SK-N-SH treated with all-trans-retinoic acid at 6 μM for 48 hours (cell line): ENCODE results near the gene ANKRD11.
"Not testable (repeated sequence)": the region's sequence is repeated elsewhere in the genome, so short reads cannot be mapped to it uniquely, and the experiment has no call there.

Experiments
- ATAC-seq: fragments of 200-7000 bp; cut with Tn5 transposase; 3 replicates; pipeline ENCODE4 v1.9.1; 2020; ENCODE audit warnings: mild to moderate bottlenecking, moderate library complexity
- ARNTL ChIP-seq: fragments of 450-650 bp; formaldehyde crosslinking; IDR thresholded peaks from 2 replicates; pipeline ENCODE4 v1.5.0; 2020; ENCODE audit warnings: low read depth, mild to moderate bottlenecking, moderate library complexity, borderline replicate concordance
- BACH2 ChIP-seq: fragments of 250-450 bp; sonication (Bioruptor Pico); IDR thresholded peaks from 2 replicates; pipeline ENCODE4 v1.9.0; 2021; ENCODE audit warnings: mild to moderate bottlenecking, borderline replicate concordance
- CREB5 ChIP-seq: fragments of 250-450 bp; sonication (Bioruptor Pico); IDR thresholded peaks from 2 replicates; pipeline ENCODE4 v1.5.1; 2020; ENCODE audit warnings: low read depth, mild to moderate bottlenecking, moderate library complexity
- CSDC2 ChIP-seq: fragments of 250-450 bp; sonication (Bioruptor Pico); IDR thresholded peaks from 2 replicates; pipeline ENCODE4 v1.5.0; 2020; ENCODE audit warnings: mild to moderate bottlenecking, moderate library complexity
- CSRNP3 ChIP-seq: fragments of 250-450 bp; sonication (Bioruptor Pico); IDR thresholded peaks from 2 replicates; pipeline ENCODE4 v1.5.1; 2021; ENCODE audit warnings: mild to moderate bottlenecking, moderate library complexity
- ESRRG ChIP-seq: fragments of 250-450 bp; sonication (Bioruptor Pico); IDR thresholded peaks from 2 replicates; pipeline ENCODE4 v1.6.1; 2021; ENCODE audit warnings: mild to moderate bottlenecking
- GLIS3 ChIP-seq: fragments of 250-450 bp; sonication (Bioruptor Pico); IDR thresholded peaks from 2 replicates; pipeline ENCODE4 v1.5.0; 2020; ENCODE audit warnings: mild to moderate bottlenecking, moderate library complexity
- ISL1 ChIP-seq: fragments of 250-450 bp; sonication (Bioruptor Pico); IDR thresholded peaks from 2 replicates; pipeline ENCODE4 v2.1.2; 2022; ENCODE audit warnings: mild to moderate bottlenecking, moderate library complexity
- OSR1 ChIP-seq: fragments of 250-450 bp; sonication (Bioruptor Pico); IDR thresholded peaks from 2 replicates; pipeline ENCODE4 v1.8.0; 2022; ENCODE audit warnings: moderate library complexity, mild to moderate bottlenecking, inconsistent platforms
- PPARA ChIP-seq: fragments of 250-450 bp; sonication (Bioruptor Pico); IDR thresholded peaks from 2 replicates; pipeline ENCODE4 v1.5.0; 2020; ENCODE audit warnings: mild to moderate bottlenecking, borderline replicate concordance
- RARB ChIP-seq: fragments of 250-450 bp; sonication (Bioruptor Pico); IDR thresholded peaks from 2 replicates; pipeline ENCODE4 v1.8.0; 2021; ENCODE audit warnings: mild to moderate bottlenecking, moderate library complexity
- SNAI2 ChIP-seq: fragments of 250-450 bp; sonication (Bioruptor Pico); IDR thresholded peaks from 2 replicates; pipeline ENCODE4 v1.5.0; 2020; ENCODE audit warnings: mild to moderate bottlenecking, moderate library complexity
- TCF4 ChIP-seq: fragments of 250-450 bp; sonication (Bioruptor Pico); IDR thresholded peaks from 2 replicates; pipeline ENCODE4 v1.8.0; 2021; ENCODE audit warnings: mild to moderate bottlenecking, moderate library complexity, borderline replicate concordance
- TOX ChIP-seq: fragments of 250-450 bp; sonication (Bioruptor Pico); IDR thresholded peaks from 2 replicates; pipeline ENCODE4 v1.8.0; 2021; ENCODE audit warnings: mild to moderate bottlenecking, moderate library complexity, borderline replicate concordance
- ZC3H10 ChIP-seq: fragments of 250-450 bp; sonication (Bioruptor Pico); IDR thresholded peaks from 2 replicates; pipeline ENCODE4 v1.5.1; 2021; ENCODE audit warnings: mild to moderate bottlenecking, moderate library complexity
- ZFP3 ChIP-seq: fragments of 250-450 bp; sonication (Bioruptor Pico); IDR thresholded peaks from 2 replicates; pipeline ENCODE4 v1.5.0; 2020; ENCODE audit warnings: mild to moderate bottlenecking, moderate library complexity
- ZFP30 ChIP-seq: fragments of 450-650 bp; formaldehyde crosslinking; IDR thresholded peaks from 2 replicates; pipeline ENCODE4 v1.5.0; 2022; ENCODE audit warnings: mild to moderate bottlenecking, moderate library complexity
- ZNF565 ChIP-seq: fragments of 450-650 bp; formaldehyde crosslinking; conservative IDR thresholded peaks from 2 replicates; pipeline ENCODE4 v1.5.0; 2020; ENCODE audit warnings: low read depth, mild to moderate bottlenecking, moderate library complexity
- ZNF70 ChIP-seq: fragments of 450-650 bp; formaldehyde crosslinking; IDR thresholded peaks from 2 replicates; pipeline ENCODE4 v1.5.0; 2020; ENCODE audit warnings: mild to moderate bottlenecking, moderate library complexity
- ZNF8 ChIP-seq: fragments of 450-650 bp; formaldehyde crosslinking; IDR thresholded peaks from 2 replicates; pipeline ENCODE4 v1.5.0; 2020; ENCODE audit warnings: mild to moderate bottlenecking, moderate library complexity
- TF ChIP-seq, protein P1 (sequence below): fragments of 250-450 bp; sonication (Bioruptor Pico); IDR thresholded peaks from 2 replicates; pipeline ENCODE4 v1.5.0; 2020; ENCODE audit warnings: mild to moderate bottlenecking, moderate library complexity
- TF ChIP-seq, protein P2 (sequence below): fragments of 250-450 bp; sonication (Bioruptor Pico); IDR thresholded peaks from 2 replicates; pipeline ENCODE4 v1.8.0; 2021; ENCODE audit warnings: low read depth, mild to moderate bottlenecking, moderate library complexity, borderline replicate concordance

The ANKRD11 gene

GRCh38 chr16:89364606-89365005, 125.8 kb downstream of the ANKRD11 start:
- peak; percentile 47 for ATAC-seq
- no peak for TF ChIP-seq ESRRG
- no peak for TF ChIP-seq ZNF565
- no peak for TF ChIP-seq ARNTL (CRISPR knock-in tag)
- TF ChIP-seq ZFP3 (CRISPR knock-in tag), result no peak
- 0 out of 2 replicates have a peak, but pooled peaks have one; percentile 29 for TF ChIP-seq TCF4

- no peak for TF ChIP-seq ZFP30 (CRISPR knock-in tag)
- TF ChIP-seq TCF4, result no peak
- no peak for TF ChIP-seq ZNF70
- TF ChIP-seq OSR1 (CRISPR knock-in tag), result no peak
- ATAC-seq, result peak; percentile 81
These were observed 126.6 kb downstream of the ANKRD11 start for GRCh38 chr16:89363621-89364393.

DNA sequence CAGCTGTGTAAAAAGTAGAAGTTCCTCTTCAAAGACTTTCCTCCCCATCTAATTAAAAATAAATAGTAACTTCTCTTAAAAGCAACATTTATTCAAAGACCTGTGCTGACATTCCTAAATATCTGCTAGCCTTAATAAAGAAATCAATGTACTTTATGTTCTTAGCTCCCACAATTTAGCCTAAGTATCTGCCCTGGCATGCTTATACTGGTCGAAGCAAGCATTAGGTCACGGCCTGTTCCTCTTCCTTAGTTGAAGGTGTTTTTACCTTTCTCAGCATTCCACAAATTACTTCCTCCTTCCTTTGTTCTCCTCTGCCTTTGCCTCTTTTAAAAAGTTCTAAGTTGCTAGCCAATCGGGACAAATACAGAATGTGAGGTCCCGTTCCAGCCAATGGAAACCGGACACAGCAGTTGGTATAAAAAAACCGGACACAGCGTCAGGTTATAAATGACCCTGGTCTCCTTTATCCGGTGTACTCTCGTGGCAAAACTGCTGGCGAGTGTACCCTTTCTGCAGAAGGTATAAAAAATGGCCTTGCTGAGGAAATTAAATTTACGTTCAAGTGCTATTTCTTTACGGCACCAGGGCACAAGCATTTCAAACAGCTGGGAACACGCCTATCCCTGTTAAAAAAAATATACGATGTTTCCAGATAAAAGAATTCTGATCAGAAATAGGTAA, 127.7 kb downstream of the ANKRD11 start:
- not testable (repeated sequence) for ATAC-seq

DNA sequence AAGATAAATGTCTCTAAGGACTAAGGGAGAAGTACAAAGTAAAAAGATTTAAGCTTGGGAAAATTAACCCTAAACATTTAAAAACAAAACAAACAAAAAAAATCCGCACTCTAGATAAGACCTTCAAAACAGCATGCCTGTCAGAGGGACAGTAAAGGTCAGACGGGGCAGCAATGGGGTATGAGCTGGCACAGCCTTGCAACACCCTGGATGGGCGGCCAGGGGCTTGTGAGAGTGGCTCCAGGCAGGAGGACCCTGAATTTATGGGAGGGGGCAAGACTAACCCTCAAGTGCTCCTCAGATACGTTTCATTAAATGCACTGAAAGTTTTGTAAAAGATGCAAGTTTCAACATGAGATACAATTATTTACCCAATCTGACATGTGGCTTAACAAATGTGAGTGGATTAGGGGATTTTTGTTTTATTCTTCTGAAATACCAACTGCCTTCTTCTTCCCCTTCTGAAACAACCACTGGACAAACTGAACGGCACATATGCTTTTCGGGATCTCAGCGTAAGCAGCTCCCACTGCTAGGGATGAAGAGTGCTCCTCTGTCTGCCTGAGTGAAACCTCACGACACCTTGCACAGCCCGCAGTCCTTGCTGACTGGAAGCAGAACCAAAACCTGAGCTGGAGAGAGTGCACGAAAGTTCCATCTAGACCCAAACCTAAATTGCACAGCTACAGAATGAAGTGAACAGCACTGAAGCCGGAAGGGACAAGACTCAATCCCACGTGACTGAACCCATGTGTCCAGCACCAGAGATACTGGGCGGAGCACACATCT, 128.4 kb downstream of the ANKRD11 start:
- no peak for ATAC-seq
- TF ChIP-seq OSR1 (CRISPR knock-in tag) (no peak), BACH2 (CRISPR knock-in tag) (no peak), ESRRG (no peak), GLIS3 (CRISPR knock-in tag) (no peak), ARNTL (CRISPR knock-in tag) (no peak), CREB5 (CRISPR knock-in tag) (no peak), RARB (CRISPR knock-in tag) (no peak), PPARA (no peak), ISL1 (no peak), ZC3H10 (CRISPR knock-in tag) (no peak), SNAI2 (no peak), ZNF8 (CRISPR knock-in tag) (no peak), CSDC2 (CRISPR knock-in tag) (no peak), ZFP3 (CRISPR knock-in tag) (no peak)

GRCh38 chr16:89360760-89361435, 129.5 kb downstream of the ANKRD11 start:
- no peak for TF ChIP-seq BACH2 (CRISPR knock-in tag)
- no peak for TF ChIP-seq CSDC2 (CRISPR knock-in tag)
- no peak for TF ChIP-seq CREB5 (CRISPR knock-in tag)
- no peak for TF ChIP-seq GLIS3 (CRISPR knock-in tag)
- TF ChIP-seq CSRNP3 (CRISPR knock-in tag), result no peak
- TF ChIP-seq, protein P1, sequence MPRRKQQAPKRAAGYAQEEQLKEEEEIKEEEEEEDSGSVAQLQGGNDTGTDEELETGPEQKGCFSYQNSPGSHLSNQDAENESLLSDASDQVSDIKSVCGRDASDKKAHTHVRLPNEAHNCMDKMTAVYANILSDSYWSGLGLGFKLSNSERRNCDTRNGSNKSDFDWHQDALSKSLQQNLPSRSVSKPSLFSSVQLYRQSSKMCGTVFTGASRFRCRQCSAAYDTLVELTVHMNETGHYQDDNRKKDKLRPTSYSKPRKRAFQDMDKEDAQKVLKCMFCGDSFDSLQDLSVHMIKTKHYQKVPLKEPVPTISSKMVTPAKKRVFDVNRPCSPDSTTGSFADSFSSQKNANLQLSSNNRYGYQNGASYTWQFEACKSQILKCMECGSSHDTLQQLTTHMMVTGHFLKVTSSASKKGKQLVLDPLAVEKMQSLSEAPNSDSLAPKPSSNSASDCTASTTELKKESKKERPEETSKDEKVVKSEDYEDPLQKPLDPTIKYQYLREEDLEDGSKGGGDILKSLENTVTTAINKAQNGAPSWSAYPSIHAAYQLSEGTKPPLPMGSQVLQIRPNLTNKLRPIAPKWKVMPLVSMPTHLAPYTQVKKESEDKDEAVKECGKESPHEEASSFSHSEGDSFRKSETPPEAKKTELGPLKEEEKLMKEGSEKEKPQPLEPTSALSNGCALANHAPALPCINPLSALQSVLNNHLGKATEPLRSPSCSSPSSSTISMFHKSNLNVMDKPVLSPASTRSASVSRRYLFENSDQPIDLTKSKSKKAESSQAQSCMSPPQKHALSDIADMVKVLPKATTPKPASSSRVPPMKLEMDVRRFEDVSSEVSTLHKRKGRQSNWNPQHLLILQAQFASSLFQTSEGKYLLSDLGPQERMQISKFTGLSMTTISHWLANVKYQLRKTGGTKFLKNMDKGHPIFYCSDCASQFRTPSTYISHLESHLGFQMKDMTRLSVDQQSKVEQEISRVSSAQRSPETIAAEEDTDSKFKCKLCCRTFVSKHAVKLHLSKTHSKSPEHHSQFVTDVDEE (CRISPR knock-in tag), result no peak
- TF ChIP-seq TOX (CRISPR knock-in tag), result no peak
- TF ChIP-seq, protein P2, sequence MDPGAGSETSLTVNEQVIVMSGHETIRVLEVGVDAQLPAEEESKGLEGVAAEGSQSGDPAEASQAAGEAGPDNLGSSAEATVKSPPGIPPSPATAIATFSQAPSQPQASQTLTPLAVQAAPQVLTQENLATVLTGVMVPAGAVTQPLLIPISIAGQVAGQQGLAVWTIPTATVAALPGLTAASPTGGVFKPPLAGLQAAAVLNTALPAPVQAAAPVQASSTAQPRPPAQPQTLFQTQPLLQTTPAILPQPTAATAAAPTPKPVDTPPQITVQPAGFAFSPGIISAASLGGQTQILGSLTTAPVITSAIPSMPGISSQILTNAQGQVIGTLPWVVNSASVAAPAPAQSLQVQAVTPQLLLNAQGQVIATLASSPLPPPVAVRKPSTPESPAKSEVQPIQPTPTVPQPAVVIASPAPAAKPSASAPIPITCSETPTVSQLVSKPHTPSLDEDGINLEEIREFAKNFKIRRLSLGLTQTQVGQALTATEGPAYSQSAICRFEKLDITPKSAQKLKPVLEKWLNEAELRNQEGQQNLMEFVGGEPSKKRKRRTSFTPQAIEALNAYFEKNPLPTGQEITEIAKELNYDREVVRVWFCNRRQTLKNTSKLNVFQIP (CRISPR knock-in tag), result no peak
- TF ChIP-seq ZFP30 (CRISPR knock-in tag), result no peak
- TF ChIP-seq ESRRG, result no peak
- no peak for TF ChIP-seq PPARA
- TF ChIP-seq RARB (CRISPR knock-in tag), result no peak
- TF ChIP-seq ZFP3 (CRISPR knock-in tag), result no peak
- ATAC-seq, result no peak
